Muscle of leg (tissue), 11 donors: ENCODE data around the gene TFRC. TPM values are rescaled to one million over a fixed set of nuclear protein-coding genes. Genes with fewer than 3 reads are reported as not detected.
"Not testable (repeated sequence)": the region's sequence is repeated elsewhere in the genome, so short reads cannot be mapped to it uniquely, and the experiment has no call there.

Source experiments
- DNase-seq: peaks from one replicate; pipeline ENCODE4 v3.0.0; 2013
- H3K27ac ChIP-seq: one replicate; pipeline ENCODE4 v1.5.1; 2013; ENCODE audit warnings: mild to moderate bottlenecking, low read length, control low read depth
- H3K27me3 ChIP-seq: one replicate; pipeline ENCODE4 v1.6.1; 2013; ENCODE audit warnings: low read length; ENCODE audit not compliant: control insufficient read depth, insufficient read depth
- H3K36me3 ChIP-seq: one replicate; pipeline ENCODE4 v1.6.1; 2013; ENCODE audit warnings: low read length; ENCODE audit not compliant: control insufficient read depth, insufficient read depth
- H3K4me1 ChIP-seq: one replicate; pipeline ENCODE4 v1.6.1; 2013; ENCODE audit warnings: low read length; ENCODE audit not compliant: control insufficient read depth, insufficient read depth
- H3K4me3 ChIP-seq: one replicate; pipeline ENCODE4 v1.5.1; 2013; ENCODE audit warnings: low read length, control low read depth
- H3K9me3 ChIP-seq: replicated peaks from 2 replicates; pipeline ENCODE4 v1.6.1; 2013; ENCODE audit warnings: low read depth, low read length; ENCODE audit not compliant: control insufficient read depth
- WGBS: methylation state at CpG from one replicate; pipeline ENCODE4 v1.1.5; 2013; ENCODE audit warnings: missing lambda C conversion rate; ENCODE audit not compliant: insufficient coverage; 5-methylcytosine and 5-hydroxymethylcytosine counted together
- polyA plus RNA-seq, 8 donors: library from polyadenylated mRNA; unstranded; fragments of 120-200 nt; gene quantifications; one replicate each; pipeline versions ENCODE4 v1.2.1 to v1.2.3, GENCODE V29; 2013; ENCODE audit warnings: inconsistent platforms in 1 of 8, low replicate concordance in 1 of 8; ENCODE audit not compliant: insufficient read length in 8 of 8, insufficient read depth in 1 of 8
- total RNA-seq: library from RNA; stranded (reverse); fragments of 120-200 nt; gene quantifications from one replicate; pipeline ENCODE4 v1.2.4, GENCODE V29; 2013

The TFRC gene
- total and polyA plus RNA-seq, 9 donors, result 24.7 to 46.2 (median 32.1) TPM

- Histone ChIP-seq H3K27ac (no peak overlapping the region), H3K4me1 (peaks cover 6% of the 10 kb centered on the region), H3K27me3 (no peaks in the 10 kb centered on the region), H3K4me3 (no peak overlapping the region), H3K36me3 (no peaks in the 10 kb centered on the region), H3K9me3 (no peaks in the 10 kb centered on the region)
- DNase-seq, result peak; percentile 45
- 100% methylated on average over 1 of the region's 6 CpGs for WGBS
Observed at GRCh38 chr3:196117809-196118208, 35.9 kb upstream of the TFRC start.

- Histone ChIP-seq H3K27ac (no peak overlapping the region), H3K4me3 (no peak overlapping the region), H3K4me1 (peaks cover 6% of the 10 kb centered on the region), H3K36me3 (no peaks in the 10 kb centered on the region), H3K9me3 (no peaks in the 10 kb centered on the region), H3K27me3 (no peaks in the 10 kb centered on the region)
- no peak for DNase-seq
- 100% methylated on average over 1 of the region's 3 CpGs for WGBS
Observed at GRCh38 chr3:196115678-196116083, 33.8 kb upstream of the TFRC start.

- WGBS, result 86% methylated on average over 2 of the region's 7 CpGs
- no peak for DNase-seq
- H3K27ac ChIP-seq, result no peak overlapping the region
Observed at GRCh38 chr3:196111939-196112386, 30.1 kb upstream of the TFRC start.

GRCh38 chr3:196108075-196108743 is 26.3 kb upstream of the TFRC start:
- H3K4me3 ChIP-seq, result no peak overlapping the region
- no peak for DNase-seq
- no peaks in the 10 kb centered on the region for H3K4me1 ChIP-seq
- 58% methylated on average over 11 of the region's 13 CpGs for WGBS
- no peaks in the 10 kb centered on the region for H3K27me3 ChIP-seq
- peaks cover 2% of the 10 kb centered on the region for H3K9me3 ChIP-seq
- H3K36me3 ChIP-seq, result no peaks in the 10 kb centered on the region
- no peak overlapping the region for H3K27ac ChIP-seq

More at GRCh38 chr3:196111939-196112386, 30.1 kb upstream of the TFRC start:
- no peaks in the 10 kb centered on the region for H3K4me1 ChIP-seq
- no peaks in the 10 kb centered on the region for H3K9me3 ChIP-seq
- H3K4me3 ChIP-seq, result no peak overlapping the region
- no peaks in the 10 kb centered on the region for H3K36me3 ChIP-seq
- H3K27me3 ChIP-seq, result no peaks in the 10 kb centered on the region

- not testable (repeated sequence) for H3K27ac ChIP-seq, H3K4me1 ChIP-seq, DNase-seq, H3K27me3 ChIP-seq, H3K9me3 ChIP-seq, H3K36me3 ChIP-seq, H3K4me3 ChIP-seq
- WGBS, result 93% methylated on average over 5 of the region's 12 CpGs
Observed at GRCh38 chr3:196104707-196105106, 22.8 kb upstream of the TFRC start.

- H3K27me3 ChIP-seq, H3K4me3 ChIP-seq, DNase-seq, H3K36me3 ChIP-seq, H3K4me1 ChIP-seq, H3K9me3 ChIP-seq, H3K27ac ChIP-seq: not testable (repeated sequence)
- WGBS, result 33% methylated on average over 4 of the region's 8 CpGs
Observed at GRCh38 chr3:196098365-196098980, 16.6 kb upstream of the TFRC start.

- Histone ChIP-seq H3K4me1 (peaks cover 8% of the 10 kb centered on the region), H3K36me3 (no peaks in the 10 kb centered on the region), H3K27ac (no peak overlapping the region), H3K4me3 (no peak overlapping the region), H3K9me3 (no peaks in the 10 kb centered on the region), H3K27me3 (no peaks in the 10 kb centered on the region)
- no peak for DNase-seq
- WGBS, result no CpG with 5 or more reads among the region's 5 CpGs
Observed at GRCh38 chr3:196097373-196098154, 15.7 kb upstream of the TFRC start.

- Histone ChIP-seq H3K27ac (peak overlapping the region; percentile 69), H3K4me1 (peaks cover 8% of the 10 kb centered on the region), H3K9me3 (no peaks in the 10 kb centered on the region), H3K36me3 (no peaks in the 10 kb centered on the region), H3K4me3 (no peak overlapping the region), H3K27me3 (no peaks in the 10 kb centered on the region)
- DNase-seq, result peak; percentile 76
- 50% methylated on average over 9 of the region's 11 CpGs for WGBS
Observed at GRCh38 chr3:196096382-196096953, 14.6 kb upstream of the TFRC start.

- whole genome bisulfite sequencing, result no CpG with 5 or more reads among the region's 7 CpGs
- peak; percentile 66 for DNase-seq
- H3K27ac ChIP-seq, result no peak overlapping the region
Observed at GRCh38 chr3:196093317-196094111, 11.6 kb upstream of the TFRC start.

More at GRCh38 chr3:196093317-196094111, 11.6 kb upstream of the TFRC start:
- Histone ChIP-seq H3K4me3 (no peak overlapping the region), H3K27me3 (no peaks in the 10 kb centered on the region), H3K36me3 (no peaks in the 10 kb centered on the region), H3K9me3 (no peaks in the 10 kb centered on the region), H3K4me1 (peaks cover 8% of the 10 kb centered on the region)
